DOHH2 (cell line): ENCODE data around the gene BIK.
"Not testable (repeated sequence)": the region's sequence is repeated elsewhere in the genome, so short reads cannot be mapped to it uniquely, and the experiment has no call there.

Experiments
- H3F3A ChIP-seq: fragments of 200-600 bp; sonication (generic), shearing (Covaris generic); 2 replicates; pipeline ENCODE4 v1.6.0; 2016; ENCODE audit warnings: antibody characterized with exemption, mild to moderate bottlenecking; ENCODE audit not compliant: control insufficient read depth, insufficient read depth
- H3K27ac ChIP-seq: fragments of 200-600 bp; sonication (generic); 2 replicates; pipeline ENCODE4 v1.5.1; 2014; ENCODE audit warnings: low read depth, mild to moderate bottlenecking, low read length, moderate library complexity
- H3K27me3 ChIP-seq: fragments of 200-600 bp; sonication (generic); 2 replicates; pipeline ENCODE4 v1.6.1; 2014; ENCODE audit warnings: mild to moderate bottlenecking, low read length, mixed read lengths; ENCODE audit not compliant: control insufficient read depth
- H3K36me3 ChIP-seq: fragments of 200-600 bp; sonication (generic); 2 replicates; pipeline ENCODE4 v1.6.1; 2014; ENCODE audit warnings: mild to moderate bottlenecking, low read length, moderate library complexity, mixed read lengths; ENCODE audit not compliant: control insufficient read depth
- H3K4me1 ChIP-seq: fragments of 200-600 bp; sonication (generic); 2 replicates; pipeline ENCODE4 v1.6.1; 2014; ENCODE audit warnings: mild to moderate bottlenecking, low read length, mixed read lengths; ENCODE audit not compliant: control insufficient read depth
- H3K4me2 ChIP-seq: fragments of 200-600 bp; sonication (generic); 2 replicates; pipeline ENCODE4 v1.6.0; 2014; ENCODE audit warnings: mild to moderate bottlenecking, low read length, moderate library complexity
- H3K4me3 ChIP-seq: fragments of 200-600 bp; sonication (generic); 2 replicates; pipeline ENCODE4 v1.5.1; 2014; ENCODE audit warnings: mild to moderate bottlenecking, low read length, mixed read lengths
- H3K79me2 ChIP-seq: fragments of 200-600 bp; sonication (generic); 2 replicates; pipeline ENCODE4 v1.6.1; 2014; ENCODE audit warnings: mild to moderate bottlenecking, low read length, mixed read lengths; ENCODE audit not compliant: control insufficient read depth
- H3K9me2 ChIP-seq: fragments of 200-600 bp; sonication (generic); replicated peaks from 2 replicates; pipeline ENCODE4 v1.6.1; 2014; ENCODE audit warnings: mild to moderate bottlenecking, low read length, mixed read lengths; ENCODE audit not compliant: control insufficient read depth
- H3K9me3 ChIP-seq: fragments of 200-600 bp; sonication (generic); 2 replicates; pipeline ENCODE4 v1.6.1; 2014; ENCODE audit warnings: antibody characterized with exemption, low read length, mixed read lengths; ENCODE audit not compliant: control insufficient read depth, insufficient read depth
- H4K20me1 ChIP-seq: fragments of 200-600 bp; sonication (generic); 2 replicates; pipeline ENCODE4 v1.6.0; 2014; ENCODE audit warnings: low read depth, mild to moderate bottlenecking, antibody characterized with exemption, low read length, moderate library complexity; ENCODE audit not compliant: control insufficient read depth, insufficient read depth
- CTCF ChIP-seq: fragments of 200-600 bp; sonication (generic); IDR thresholded peaks from one replicate; pipeline ENCODE4 v1.5.1; 2014; ENCODE audit warnings: antibody characterized with exemption, mild to moderate bottlenecking, low read depth, low read length; ENCODE audit not compliant: poor library complexity, severe bottlenecking
- EZH2phosphoT487 ChIP-seq: fragments of 200-600 bp; sonication (generic); IDR thresholded peaks from 2 replicates; pipeline ENCODE4 v1.6.1; 2017; ENCODE audit warnings: borderline replicate concordance, mild to moderate bottlenecking, antibody characterized with exemption, low read length, moderate library complexity, mixed read lengths

BIK gene

GRCh38 chr22:43098356-43098755 lies 12.2 kb upstream of the BIK start:
- Histone ChIP-seq H3K79me2 (no peaks in the 10 kb centered on the region), H4K20me1 (no peaks in the 10 kb centered on the region), H3K4me2 (no peak overlapping the region), H3K27me3 (no peaks in the 10 kb centered on the region), H3F3A (no peaks in the 10 kb centered on the region), H3K9me3 (peaks cover 8% of the 10 kb centered on the region; the same call in 1 of the 2 replicates), H3K9me2 (no peaks in the 10 kb centered on the region), H3K27ac (no peak overlapping the region), H3K4me3 (no peak overlapping the region), H3K4me1 (peaks cover 4% of the 10 kb centered on the region; the same call in 1 of the 2 replicates), H3K36me3 (no peaks in the 10 kb centered on the region)
- TF ChIP-seq CTCF (no peak), EZH2phosphoT487 (no peak)

DNA sequence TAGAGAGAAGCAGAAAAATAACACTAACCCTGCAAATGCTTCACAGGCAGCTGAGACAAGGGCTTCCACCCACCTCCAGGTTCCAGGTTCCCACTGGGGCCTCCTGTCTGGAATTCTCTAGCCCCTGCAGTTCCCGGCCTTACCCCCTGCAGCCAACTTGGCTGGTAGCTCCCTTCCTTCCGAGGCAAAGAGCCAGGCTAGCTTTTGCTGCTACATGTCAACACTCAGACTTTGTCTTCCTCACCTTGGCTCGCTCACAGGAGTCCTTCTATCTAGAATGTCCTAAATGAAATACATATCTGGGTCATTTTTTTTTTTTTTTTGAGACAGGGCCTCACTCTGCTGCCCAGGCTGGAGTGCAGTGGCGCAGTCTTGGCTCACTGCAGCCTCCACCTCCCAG lies 11.5 kb upstream of the BIK start:
- Histone ChIP-seq H3K9me2 (no peaks in the 10 kb centered on the region), H3K4me2 (no peak overlapping the region), H3K4me1 (peaks cover 4% of the 10 kb centered on the region; the same call in 1 of the 2 replicates), H3K9me3 (peaks cover 8% of the 10 kb centered on the region; the same call in 1 of the 2 replicates), H4K20me1 (no peaks in the 10 kb centered on the region), H3K27me3 (no peaks in the 10 kb centered on the region), H3K79me2 (no peaks in the 10 kb centered on the region), H3K4me3 (no peak overlapping the region), H3F3A (no peaks in the 10 kb centered on the region), H3K27ac (no peak overlapping the region), H3K36me3 (no peaks in the 10 kb centered on the region)
- TF ChIP-seq CTCF: no peak

DNA sequence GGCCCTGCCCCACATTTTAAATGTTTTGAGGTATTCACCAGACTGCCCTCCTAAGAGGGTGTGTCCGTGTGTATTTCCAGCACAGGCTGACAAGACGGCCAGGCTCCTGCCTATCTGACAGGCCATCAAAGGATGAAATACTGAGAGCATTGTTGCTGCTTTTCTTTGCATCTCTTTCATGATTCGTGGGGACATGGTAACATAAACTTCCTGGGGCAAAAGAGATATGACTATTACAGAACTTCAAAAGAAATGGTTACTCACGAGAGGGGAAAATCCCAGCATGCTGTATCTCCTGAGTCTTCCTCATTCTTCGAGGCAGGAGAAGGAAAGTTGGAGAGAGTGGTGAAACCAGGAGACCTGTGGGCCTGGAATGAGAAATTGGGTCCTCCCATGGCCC lies 10.3 kb upstream of the BIK start:
- Histone ChIP-seq H3K4me1 (no peaks in the 10 kb centered on the region), H3F3A (no peaks in the 10 kb centered on the region), H3K79me2 (no peaks in the 10 kb centered on the region), H3K27me3 (no peaks in the 10 kb centered on the region), H3K4me3 (no peak overlapping the region), H3K36me3 (no peaks in the 10 kb centered on the region), H3K4me2 (no peak overlapping the region), H4K20me1 (no peaks in the 10 kb centered on the region), H3K9me2 (no peaks in the 10 kb centered on the region), H3K9me3 (peaks cover 8% of the 10 kb centered on the region; the same call in 1 of the 2 replicates), H3K27ac (no peak overlapping the region)
- TF ChIP-seq CTCF: no peak
- no peak for TF ChIP-seq EZH2phosphoT487

GRCh38 chr22:43101306-43101705 lies 9.2 kb upstream of the BIK start:
- H3K9me3 ChIP-seq: peaks cover 8% of the 10 kb centered on the region; the same call in 1 of the 2 replicates
- H3K4me1 ChIP-seq: no peaks in the 10 kb centered on the region
- TF ChIP-seq CTCF (no peak), EZH2phosphoT487 (no peak)
- H3F3A ChIP-seq: no peaks in the 10 kb centered on the region
- H3K79me2 ChIP-seq: no peaks in the 10 kb centered on the region
- no peaks in the 10 kb centered on the region for H3K36me3 ChIP-seq
- H3K9me2 ChIP-seq: no peaks in the 10 kb centered on the region
- no peak overlapping the region for H3K4me2 ChIP-seq
- H3K4me3 ChIP-seq: no peak overlapping the region
- H4K20me1 ChIP-seq: no peaks in the 10 kb centered on the region
- H3K27me3 ChIP-seq: no peaks in the 10 kb centered on the region
- H3K27ac ChIP-seq: no peak overlapping the region

DNA sequence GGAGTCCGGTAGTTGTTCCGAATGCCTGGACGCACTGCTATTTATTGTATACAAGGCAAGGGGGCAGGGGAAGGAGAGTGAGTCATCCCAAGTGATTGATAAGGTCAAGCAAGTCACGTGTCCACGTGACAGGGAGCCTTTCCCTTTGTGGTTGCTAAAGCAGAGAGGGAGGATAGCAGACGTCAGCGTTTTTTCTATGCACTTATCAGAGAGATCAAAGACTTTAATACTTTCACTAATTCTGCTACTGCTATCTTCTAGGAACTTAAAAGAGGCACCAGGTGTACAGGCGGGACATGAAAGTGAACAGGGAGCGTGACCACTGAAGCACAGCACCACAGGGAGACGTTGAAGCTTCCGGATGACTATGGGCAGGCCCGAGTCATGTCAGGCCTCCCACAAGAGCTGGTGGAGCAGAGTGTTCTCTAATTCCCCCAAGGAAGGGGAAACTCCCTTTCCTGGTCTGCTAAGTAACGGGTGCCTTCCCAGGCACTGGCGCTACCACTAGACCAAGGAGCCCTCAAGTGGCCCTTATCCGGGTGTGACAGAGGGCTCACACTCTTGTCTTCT lies 6.4 kb upstream of the BIK start:
- H3K36me3 ChIP-seq, H3K9me2 ChIP-seq, H3K79me2 ChIP-seq, H3K9me3 ChIP-seq, H3K4me1 ChIP-seq, H3K27me3 ChIP-seq, H3K4me3 ChIP-seq, H4K20me1 ChIP-seq, H3K27ac ChIP-seq, H3K4me2 ChIP-seq, H3F3A ChIP-seq: not testable (repeated sequence)
